ENCODE measurements around the gene RBM42. TPM values are rescaled to one million over a fixed set of nuclear protein-coding genes. Genes with fewer than 3 reads are reported as not detected.

Gene RBM42
- total and polyA plus RNA-seq, 9 of the 15 experiments (the other 6 are each of a cell fraction or from before 2014, with no cell fraction given) = 5.7 to 149 (median 32.4) TPM

GRCh38 chr19:35628565-35629331 is at the start of gene RBM42 (continued):
- TF ChIP-seq CHD7 (IDR thresholded peaks at IDR 0.05; ENCODE audit: low read depth, low read length) (no peak), DPF2 (IDR thresholded peaks at IDR 0.05) (no peak), GABPA (tag; conservative IDR thresholded peaks at IDR 0.05; ENCODE audit: low read depth) (peak; percentile 78), RERE (CRISPR knock-in tag; IDR thresholded peaks at IDR 0.05; ENCODE audit: borderline replicate concordance) (no peak), KDM5B (IDR thresholded peaks at IDR 0.05; ENCODE audit: insufficient replicate concordance, low read depth, low read length) (peak; percentile 81), ETV6 (IDR thresholded peaks at IDR 0.05; ENCODE audit: borderline replicate concordance in 1 of 2, low read depth in 2 of 2, low read length in 1 of 2) (no peak; a peak in 2 of 4 replicates), ETV6 (CRISPR knock-in tag; IDR thresholded peaks at IDR 0.05; ENCODE audit: borderline replicate concordance) (no peak), TAF15 (IDR thresholded peaks at IDR 0.05; ENCODE audit: low read depth, low read length) (no peak), NFE2 (IDR thresholded peaks at IDR 0.05; ENCODE audit: low read depth) (no peak), ZNF224 (CRISPR knock-in tag; IDR thresholded peaks at IDR 0.05) (no peak)

Data from K562 (cell line).